ENCODE measurements around the gene C21orf58.

DNA sequence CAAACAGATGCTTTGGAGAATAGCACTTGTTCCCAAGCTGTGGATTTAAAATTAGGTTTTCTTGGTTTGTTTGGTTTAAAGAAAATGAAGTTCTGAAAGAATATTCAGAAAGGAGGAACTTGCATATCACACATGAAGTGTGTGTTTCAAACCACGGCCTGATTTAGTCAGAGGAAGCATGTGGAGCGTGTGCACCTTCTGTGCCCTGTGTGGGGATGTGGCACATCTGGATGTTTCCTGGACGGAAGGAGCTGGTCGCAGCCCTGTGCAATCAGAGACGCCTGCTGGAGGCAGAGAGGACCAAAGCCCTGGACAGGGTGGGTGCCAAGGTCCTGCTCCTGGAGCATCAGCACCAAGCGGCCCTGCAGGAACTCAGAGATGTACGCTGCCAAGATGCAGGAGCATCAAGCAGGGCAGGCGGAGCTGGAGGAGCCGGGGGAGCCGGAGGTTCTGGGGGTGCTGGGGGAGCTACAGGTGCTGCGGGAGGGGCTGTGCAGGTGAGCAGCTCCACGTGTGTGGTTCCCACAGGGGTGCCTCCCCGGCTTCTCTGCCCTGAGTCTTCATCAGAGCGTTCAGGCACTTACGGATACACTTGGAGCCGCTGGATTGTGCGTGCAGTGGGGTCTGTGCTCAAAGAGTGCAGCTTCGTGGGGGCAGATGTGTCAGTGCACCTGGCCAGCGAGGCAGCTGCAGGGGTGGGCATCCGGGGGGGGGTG, 46.0 kb upstream of the C21orf58 start:
- TF ChIP-seq POLR2A (IDR thresholded peaks at IDR 0.05) (no peak), CTCF (IDR thresholded peaks at IDR 0.05) (no peak)

All from tibial nerve (tissue), 3 donors.